K562 (cell line): Measurements from ENCODE around the gene OPTN. TPM values are rescaled to one million over a fixed set of nuclear protein-coding genes. Genes with fewer than 3 reads are reported as not detected.

ENCODE experiments used
- EGR1 ChIP-seq: fragments of 450-650 bp; conservative IDR thresholded peaks from 2 replicates; pipeline ENCODE4 v1.6.1; 2017; ENCODE audit warnings: mild to moderate bottlenecking
- ILK ChIP-seq: fragments of 450-650 bp; IDR thresholded peaks from 2 replicates; pipeline ENCODE4 v1.6.1; 2016; ENCODE audit warnings: missing genetic modification characterization, low read depth, mild to moderate bottlenecking, missing compliant biosample characterization, moderate library complexity, borderline replicate concordance
- PCBP1 ChIP-seq: fragments of 200-400 bp; formaldehyde crosslinking; IDR thresholded peaks from 2 replicates; pipeline ENCODE4 v1.6.1; 2018; ENCODE audit warnings: mild to moderate bottlenecking, low read depth, low read length; ENCODE audit not compliant: poor library complexity, severe bottlenecking
- RBFOX2 ChIP-seq: fragments of 200-400 bp; formaldehyde crosslinking; IDR thresholded peaks from 2 replicates; pipeline ENCODE4 v1.6.1; 2017; ENCODE audit warnings: low read depth, mild to moderate bottlenecking, low read length, moderate library complexity
- SRSF9 ChIP-seq: fragments of 200-400 bp; formaldehyde crosslinking; IDR thresholded peaks from 2 replicates; pipeline ENCODE4 v1.6.1; 2017; ENCODE audit warnings: low read depth, low read length, borderline replicate concordance
- polyA plus RNA-seq, 8 experiments: library from polyadenylated mRNA; depleted of rRNA in 4 of 8; stranded (reverse) in 5 of 8; unstranded in 3 of 8; fragments of >200 nt; fragmentation: Nextera tagmentation in 2 of 8; fragmentation: Illumina TruSeq in 1 of 8; extraction: Ambion mirVana in 2 of 8; extraction: Trizol in 1 of 8; gene quantifications; 2 replicates each; pipeline versions ENCODE4 v1.2.1 to v1.2.3, GENCODE V29; 2011 to 2014; ENCODE audit warnings: inconsistent platforms in 1 of 8, missing spikeins in 1 of 8
- total RNA-seq, 7 experiments: library from RNA; depleted of rRNA in 6 of 7; stranded (reverse); fragments of >200 nt in 6 of 7; fragmentation: Illumina TruSeq in 2 of 7; extraction: Trizol in 2 of 7; gene quantifications; 2 replicates each; pipeline versions ENCODE4 v1.2.1 to v1.2.3, GENCODE V29; 2011 to 2021; ENCODE audit warnings: low replicate concordance in 1 of 7
- TF ChIP-seq, protein P1 (sequence below), 2 experiments: fragments of 450-650 bp; IDR thresholded peaks; 2 replicates each; pipeline ENCODE4 v1.6.1; 2016; ENCODE audit warnings: mild to moderate bottlenecking in 2 of 2, borderline replicate concordance in 1 of 2, low read depth in 1 of 2, moderate library complexity in 1 of 2
- TF ChIP-seq, protein P2 (sequence below): sonication (generic); formaldehyde crosslinking; IDR thresholded peaks from 2 replicates; pipeline ENCODE4 v1.8.0; 2022; ENCODE audit warnings: mild to moderate bottlenecking, missing genetic modification reagents
- TF ChIP-seq, protein P3 (sequence below): fragments of 200-800 bp; sonication (Bioruptor generic); IDR thresholded peaks from 2 replicates; pipeline ENCODE4 v1.6.1; 2017; ENCODE audit warnings: missing genetic modification characterization, missing compliant biosample characterization
- TF ChIP-seq, protein P4 (sequence below): fragments of 450-650 bp; IDR thresholded peaks from 2 replicates; pipeline ENCODE4 v1.6.1; 2016

Gene OPTN
- total and polyA plus RNA-seq, 9 of the 15 experiments (the other 6 are each of a cell fraction or from before 2014, with no cell fraction given) = 2.2 to 6.8 (median 5.0) TPM

DNA sequence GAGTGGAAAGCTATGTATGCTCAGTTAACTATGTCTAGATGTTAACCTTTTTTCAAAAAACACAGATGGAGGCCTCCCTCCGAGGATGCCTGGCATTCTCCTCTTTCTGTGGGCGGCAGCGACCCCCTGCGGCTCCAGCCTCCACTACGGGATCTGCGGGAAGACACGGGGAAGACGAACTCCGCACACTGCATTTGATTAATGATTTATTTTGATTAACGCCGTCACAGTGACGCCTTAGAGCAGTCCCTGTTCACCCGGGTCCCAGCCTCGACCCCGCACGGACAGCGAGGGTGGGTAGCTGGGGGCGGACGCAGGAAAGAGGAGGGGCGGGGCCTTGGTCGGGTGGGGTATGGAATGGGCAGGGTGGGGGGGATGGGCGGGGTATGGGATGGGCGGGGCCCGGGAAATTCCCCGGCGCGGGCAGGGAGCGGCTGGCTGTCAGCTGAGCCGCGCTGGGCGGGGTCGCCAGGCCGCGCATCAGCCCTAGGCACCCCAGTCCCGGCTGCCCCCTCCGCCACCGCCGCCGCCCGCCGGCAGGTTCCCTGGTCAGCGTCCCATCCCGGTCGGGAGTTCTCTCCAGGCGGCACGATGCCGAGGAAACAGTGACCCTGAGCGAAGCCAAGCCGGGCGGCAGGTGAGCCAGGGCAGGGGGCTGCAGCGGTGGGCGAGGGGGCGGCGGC, at the start of gene OPTN (continued):
- TF ChIP-seq, protein P1, sequence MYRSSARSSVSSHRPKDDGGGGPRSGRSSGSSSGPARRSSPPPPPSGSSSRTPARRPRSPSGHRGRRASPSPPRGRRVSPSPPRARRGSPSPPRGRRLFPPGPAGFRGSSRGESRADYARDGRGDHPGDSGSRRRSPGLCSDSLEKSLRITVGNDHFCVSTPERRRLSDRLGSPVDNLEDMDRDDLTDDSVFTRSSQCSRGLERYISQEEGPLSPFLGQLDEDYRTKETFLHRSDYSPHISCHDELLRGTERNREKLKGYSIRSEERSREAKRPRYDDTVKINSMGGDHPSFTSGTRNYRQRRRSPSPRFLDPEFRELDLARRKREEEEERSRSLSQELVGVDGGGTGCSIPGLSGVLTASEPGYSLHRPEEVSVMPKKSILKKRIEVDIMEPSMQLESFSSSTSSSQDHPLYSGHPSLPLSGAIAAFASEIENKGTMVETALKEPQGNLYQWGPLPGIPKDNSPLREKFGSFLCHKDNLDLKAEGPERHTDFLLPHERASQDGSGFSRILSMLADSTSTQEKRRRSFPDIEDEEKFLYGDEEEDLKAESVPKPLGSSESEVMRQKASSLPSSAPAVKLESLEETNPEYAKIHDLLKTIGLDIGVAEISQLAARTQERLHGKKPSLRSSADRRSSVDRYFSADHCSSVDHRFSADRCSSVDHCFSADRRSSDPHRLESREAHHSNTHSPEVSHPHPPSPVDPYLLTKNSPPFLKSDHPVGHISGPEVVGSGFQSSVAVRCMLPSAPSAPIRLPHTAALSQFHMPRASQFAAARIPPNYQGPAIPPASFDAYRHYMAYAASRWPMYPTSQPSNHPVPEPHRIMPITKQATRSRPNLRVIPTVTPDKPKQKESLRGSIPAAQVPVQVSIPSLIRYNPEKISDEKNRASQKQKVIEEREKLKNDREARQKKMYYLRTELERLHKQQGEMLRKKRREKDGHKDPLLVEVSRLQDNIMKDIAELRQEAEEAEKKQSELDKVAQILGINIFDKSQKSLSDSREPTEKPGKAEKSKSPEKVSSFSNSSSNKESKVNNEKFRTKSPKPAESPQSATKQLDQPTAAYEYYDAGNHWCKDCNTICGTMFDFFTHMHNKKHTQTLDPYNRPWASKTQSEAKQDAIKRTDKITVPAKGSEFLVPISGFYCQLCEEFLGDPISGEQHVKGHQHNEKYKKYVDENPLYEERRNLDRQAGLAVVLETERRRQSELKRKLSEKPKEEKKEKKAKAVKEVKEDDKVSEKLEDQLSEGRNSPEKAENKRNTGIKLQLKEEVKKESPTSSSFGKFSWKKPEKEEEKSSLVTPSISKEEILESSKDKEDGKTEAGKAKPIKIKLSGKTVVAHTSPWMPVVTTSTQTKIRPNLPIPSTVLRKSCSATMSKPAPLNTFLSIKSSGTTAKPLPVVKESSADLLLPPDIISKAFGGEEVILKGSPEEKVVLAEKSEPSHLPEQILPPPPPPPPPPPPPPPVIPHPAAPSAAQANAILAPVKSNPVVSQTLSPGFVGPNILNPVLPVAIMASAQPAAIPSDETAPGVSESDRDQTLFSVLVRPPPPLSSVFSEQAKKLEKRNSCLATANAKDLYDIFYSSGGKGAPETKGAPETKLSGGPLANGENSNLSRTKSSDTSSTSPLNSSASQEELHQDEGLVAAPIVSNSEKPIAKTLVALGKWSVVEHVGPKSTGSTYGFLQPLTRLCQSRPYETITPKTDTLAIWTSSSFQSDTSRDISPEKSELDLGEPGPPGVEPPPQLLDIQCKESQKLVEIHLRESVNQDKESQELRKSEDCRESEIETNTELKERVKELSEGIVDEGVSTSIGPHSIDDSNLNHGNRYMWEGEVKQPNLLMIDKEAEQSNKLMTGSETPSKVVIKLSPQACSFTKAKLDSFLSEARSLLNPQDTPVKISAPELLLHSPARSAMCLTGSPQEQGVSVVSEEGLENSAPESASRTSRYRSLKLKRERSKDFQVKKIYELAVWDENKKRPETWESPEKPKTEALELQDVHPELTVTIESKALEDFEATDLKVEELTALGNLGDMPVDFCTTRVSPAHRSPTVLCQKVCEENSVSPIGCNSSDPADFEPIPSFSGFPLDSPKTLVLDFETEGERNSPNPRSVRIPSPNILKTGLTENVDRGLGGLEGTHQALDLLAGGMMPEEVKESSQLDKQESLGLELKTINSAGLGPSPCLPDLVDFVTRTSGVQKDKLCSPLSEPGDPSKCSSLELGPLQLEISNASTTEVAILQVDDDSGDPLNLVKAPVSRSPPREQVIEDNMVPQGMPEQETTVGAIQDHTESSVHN (IDR thresholded peaks at IDR 0.05; ENCODE audit: borderline replicate concordance in 1 of 2, low read depth in 1 of 2) = no peak
- TF ChIP-seq SRSF9 (no peak), EGR1 (peak; percentile 24; the same call in 1 of the 2 replicates), RBFOX2 (peak; percentile 58), PCBP1 (peak; percentile 92), ILK (no peak)
- TF ChIP-seq, protein P2, sequence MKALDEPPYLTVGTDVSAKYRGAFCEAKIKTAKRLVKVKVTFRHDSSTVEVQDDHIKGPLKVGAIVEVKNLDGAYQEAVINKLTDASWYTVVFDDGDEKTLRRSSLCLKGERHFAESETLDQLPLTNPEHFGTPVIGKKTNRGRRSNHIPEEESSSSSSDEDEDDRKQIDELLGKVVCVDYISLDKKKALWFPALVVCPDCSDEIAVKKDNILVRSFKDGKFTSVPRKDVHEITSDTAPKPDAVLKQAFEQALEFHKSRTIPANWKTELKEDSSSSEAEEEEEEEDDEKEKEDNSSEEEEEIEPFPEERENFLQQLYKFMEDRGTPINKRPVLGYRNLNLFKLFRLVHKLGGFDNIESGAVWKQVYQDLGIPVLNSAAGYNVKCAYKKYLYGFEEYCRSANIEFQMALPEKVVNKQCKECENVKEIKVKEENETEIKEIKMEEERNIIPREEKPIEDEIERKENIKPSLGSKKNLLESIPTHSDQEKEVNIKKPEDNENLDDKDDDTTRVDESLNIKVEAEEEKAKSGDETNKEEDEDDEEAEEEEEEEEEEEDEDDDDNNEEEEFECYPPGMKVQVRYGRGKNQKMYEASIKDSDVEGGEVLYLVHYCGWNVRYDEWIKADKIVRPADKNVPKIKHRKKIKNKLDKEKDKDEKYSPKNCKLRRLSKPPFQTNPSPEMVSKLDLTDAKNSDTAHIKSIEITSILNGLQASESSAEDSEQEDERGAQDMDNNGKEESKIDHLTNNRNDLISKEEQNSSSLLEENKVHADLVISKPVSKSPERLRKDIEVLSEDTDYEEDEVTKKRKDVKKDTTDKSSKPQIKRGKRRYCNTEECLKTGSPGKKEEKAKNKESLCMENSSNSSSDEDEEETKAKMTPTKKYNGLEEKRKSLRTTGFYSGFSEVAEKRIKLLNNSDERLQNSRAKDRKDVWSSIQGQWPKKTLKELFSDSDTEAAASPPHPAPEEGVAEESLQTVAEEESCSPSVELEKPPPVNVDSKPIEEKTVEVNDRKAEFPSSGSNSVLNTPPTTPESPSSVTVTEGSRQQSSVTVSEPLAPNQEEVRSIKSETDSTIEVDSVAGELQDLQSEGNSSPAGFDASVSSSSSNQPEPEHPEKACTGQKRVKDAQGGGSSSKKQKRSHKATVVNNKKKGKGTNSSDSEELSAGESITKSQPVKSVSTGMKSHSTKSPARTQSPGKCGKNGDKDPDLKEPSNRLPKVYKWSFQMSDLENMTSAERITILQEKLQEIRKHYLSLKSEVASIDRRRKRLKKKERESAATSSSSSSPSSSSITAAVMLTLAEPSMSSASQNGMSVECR (CRISPR knock-in tag) = peak; percentile 77; the same call in 1 of the 2 replicates
- TF ChIP-seq, protein P3, sequence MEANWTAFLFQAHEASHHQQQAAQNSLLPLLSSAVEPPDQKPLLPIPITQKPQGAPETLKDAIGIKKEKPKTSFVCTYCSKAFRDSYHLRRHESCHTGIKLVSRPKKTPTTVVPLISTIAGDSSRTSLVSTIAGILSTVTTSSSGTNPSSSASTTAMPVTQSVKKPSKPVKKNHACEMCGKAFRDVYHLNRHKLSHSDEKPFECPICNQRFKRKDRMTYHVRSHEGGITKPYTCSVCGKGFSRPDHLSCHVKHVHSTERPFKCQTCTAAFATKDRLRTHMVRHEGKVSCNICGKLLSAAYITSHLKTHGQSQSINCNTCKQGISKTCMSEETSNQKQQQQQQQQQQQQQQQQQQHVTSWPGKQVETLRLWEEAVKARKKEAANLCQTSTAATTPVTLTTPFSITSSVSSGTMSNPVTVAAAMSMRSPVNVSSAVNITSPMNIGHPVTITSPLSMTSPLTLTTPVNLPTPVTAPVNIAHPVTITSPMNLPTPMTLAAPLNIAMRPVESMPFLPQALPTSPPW (CRISPR knock-in tag) = peak; percentile 87
- TF ChIP-seq, protein P4, sequence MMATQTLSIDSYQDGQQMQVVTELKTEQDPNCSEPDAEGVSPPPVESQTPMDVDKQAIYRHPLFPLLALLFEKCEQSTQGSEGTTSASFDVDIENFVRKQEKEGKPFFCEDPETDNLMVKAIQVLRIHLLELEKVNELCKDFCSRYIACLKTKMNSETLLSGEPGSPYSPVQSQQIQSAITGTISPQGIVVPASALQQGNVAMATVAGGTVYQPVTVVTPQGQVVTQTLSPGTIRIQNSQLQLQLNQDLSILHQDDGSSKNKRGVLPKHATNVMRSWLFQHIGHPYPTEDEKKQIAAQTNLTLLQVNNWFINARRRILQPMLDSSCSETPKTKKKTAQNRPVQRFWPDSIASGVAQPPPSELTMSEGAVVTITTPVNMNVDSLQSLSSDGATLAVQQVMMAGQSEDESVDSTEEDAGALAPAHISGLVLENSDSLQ = peak; percentile 36; the same call in 1 of the 2 replicates
